ENCODE data around the gene RSRC1.

- TF ChIP-seq RARB (CRISPR knock-in tag; IDR thresholded peaks at IDR 0.05): no peak
- no peak for TF ChIP-seq SNAI2 (CRISPR knock-in tag; IDR thresholded peaks at IDR 0.05)
- TF ChIP-seq PATZ1 (CRISPR knock-in tag; IDR thresholded peaks at IDR 0.05; ENCODE audit: borderline replicate concordance): no peak
- no peak for TF ChIP-seq CREB5 (CRISPR knock-in tag; IDR thresholded peaks at IDR 0.05; ENCODE audit: low read depth)
- no peak for TF ChIP-seq TSHZ2 (CRISPR knock-in tag; IDR thresholded peaks at IDR 0.05)
- no peak for TF ChIP-seq POU6F1 (CRISPR knock-in tag; IDR thresholded peaks at IDR 0.05; ENCODE audit: borderline replicate concordance, low read depth)
- no peak for TF ChIP-seq ZNF8 (CRISPR knock-in tag; IDR thresholded peaks at IDR 0.05)
- no peak for TF ChIP-seq ZNF70 (CRISPR knock-in tag; IDR thresholded peaks at IDR 0.05)
- TF ChIP-seq CSRNP3 (CRISPR knock-in tag; IDR thresholded peaks at IDR 0.05): no peak
These were observed 14.6 kb upstream of the RSRC1 start for GRCh38 chr3:158095111-158095813.

All from SK-N-SH treated with all-trans-retinoic acid at 6 μM for 48 hours (cell line).